Neuronal stem cell (in vitro differentiated cells): ENCODE measurements around the gene FANCM. TPM values are rescaled to one million over a fixed set of nuclear protein-coding genes. Genes with fewer than 3 reads are reported as not detected.
A peak's percentile ranks its signal among the peaks of the same experiment; 100 is the strongest.

ENCODE experiments used
- DNase-seq: peaks from one replicate; pipeline ENCODE4 v3.0.0-alpha.2; 2013; ENCODE audit warnings: low spot score
- H2AFZ ChIP-seq: one replicate; pipeline ENCODE4 v1.6.1; 2013; ENCODE audit warnings: mild to moderate bottlenecking, low read length, inconsistent platforms
- H2AK5ac ChIP-seq: 2 replicates; pipeline ENCODE4 v1.6.1; 2013; ENCODE audit warnings: low read depth, mild to moderate bottlenecking, inconsistent platforms, low read length, moderate library complexity, mixed read lengths
- H2BK120ac ChIP-seq: 2 replicates; pipeline ENCODE4 v1.6.1; 2013; ENCODE audit warnings: low read depth, mild to moderate bottlenecking, inconsistent platforms, low read length, moderate library complexity, mixed read lengths
- H2BK12ac ChIP-seq: one replicate; pipeline ENCODE4 v1.6.1; 2013; ENCODE audit warnings: low read length, inconsistent platforms
- H2BK15ac ChIP-seq: 2 replicates; pipeline ENCODE4 v1.6.1; 2013; ENCODE audit warnings: mild to moderate bottlenecking, low read length, inconsistent platforms, mixed read lengths
- H2BK5ac ChIP-seq: one replicate; pipeline ENCODE4 v1.6.1; 2013; ENCODE audit warnings: inconsistent platforms, mild to moderate bottlenecking, low read length, moderate library complexity
- H3K14ac ChIP-seq: one replicate; pipeline ENCODE4 v1.6.1; 2013; ENCODE audit warnings: low read length, inconsistent platforms
- H3K18ac ChIP-seq: 2 replicates; pipeline ENCODE4 v1.6.1; 2013; ENCODE audit warnings: low read length, inconsistent platforms
- H3K23ac ChIP-seq: 2 replicates; pipeline ENCODE4 v1.6.1; 2013; ENCODE audit warnings: low read depth, mild to moderate bottlenecking, mixed read lengths, low read length, inconsistent platforms; ENCODE audit not compliant: poor library complexity
- H3K27ac ChIP-seq: replicated peaks from 3 replicates; pipeline ENCODE4 v1.5.1; 2013; ENCODE audit warnings: low read length, inconsistent platforms
- H3K27me3 ChIP-seq, 3 experiments: 2 replicates each; pipeline ENCODE4 v1.6.1; 2013; ENCODE audit warnings: low read length in 3 of 3, mild to moderate bottlenecking in 2 of 3, inconsistent platforms in 1 of 3, low read depth in 1 of 3, mixed read lengths in 1 of 3, moderate library complexity in 1 of 3; ENCODE audit not compliant: control insufficient read depth in 3 of 3, insufficient read depth in 3 of 3
- H3K36me3 ChIP-seq, 2 donors: replicated peaks in 1 of 2; 2 replicates each; pipeline ENCODE4 v1.6.1; 2013; ENCODE audit warnings: low read length in 2 of 2; ENCODE audit not compliant: control insufficient read depth in 2 of 2, insufficient read depth in 2 of 2
- H3K4ac ChIP-seq: 2 replicates; pipeline ENCODE4 v1.6.1; 2013; ENCODE audit warnings: inconsistent platforms, mild to moderate bottlenecking, low read length, moderate library complexity
- H3K4me1 ChIP-seq, 2 donors: 1 replicate in 1 of 2; 2 replicates in 1 of 2; pipeline ENCODE4 v1.6.1; 2013; ENCODE audit warnings: low read length in 2 of 2, low read depth in 1 of 2; ENCODE audit not compliant: control insufficient read depth in 2 of 2, insufficient read depth in 1 of 2
- H3K4me2 ChIP-seq: one replicate; pipeline ENCODE4 v1.6.1; 2013; ENCODE audit warnings: mild to moderate bottlenecking, low read length, inconsistent platforms; ENCODE audit not compliant: insufficient read depth, poor library complexity, severe bottlenecking
- H3K4me3 ChIP-seq, 2 donors: 2 replicates each; pipeline ENCODE4 v1.5.1; 2013; ENCODE audit warnings: low read length in 2 of 2, mild to moderate bottlenecking in 2 of 2, inconsistent platforms in 1 of 2, moderate library complexity in 1 of 2
- H3K79me1 ChIP-seq: one replicate; pipeline ENCODE4 v1.6.1; 2013; ENCODE audit warnings: low read depth, mild to moderate bottlenecking, inconsistent platforms, low read length, moderate library complexity
- H3K9ac ChIP-seq: one replicate; pipeline ENCODE4 v1.6.1; 2013; ENCODE audit warnings: mild to moderate bottlenecking, low read depth, low read length, inconsistent platforms; ENCODE audit not compliant: poor library complexity
- H3K9me3 ChIP-seq, 2 donors: replicated peaks in 1 of 2; 2 replicates each; pipeline versions ENCODE3 to v1.6.1; 2013; ENCODE audit warnings: low read length in 2 of 2, mild to moderate bottlenecking in 2 of 2, inconsistent platforms in 1 of 2, low read depth in 1 of 2, mixed read lengths in 1 of 2, moderate library complexity in 1 of 2; ENCODE audit not compliant: control insufficient read depth in 2 of 2, insufficient read depth in 1 of 2
- H4K8ac ChIP-seq: one replicate; pipeline ENCODE4 v1.6.1; 2013; ENCODE audit warnings: low read depth, mild to moderate bottlenecking, inconsistent platforms, low read length, moderate library complexity
- H4K91ac ChIP-seq: one replicate; pipeline ENCODE4 v1.6.1; 2013; ENCODE audit warnings: low read length, low read depth, mild to moderate bottlenecking, inconsistent platforms; ENCODE audit not compliant: poor library complexity
- WGBS, 2 donors: extraction: QIAGEN DNeasy Blood & Tissue Kit; methylation state at CpG; one replicate each; pipeline ENCODE4 v1.1.7; 2013; ENCODE audit warnings: missing lambda C conversion rate in 2 of 2, mixed read lengths in 1 of 2; ENCODE audit not compliant: insufficient read length in 2 of 2, insufficient replicate concordance in 1 of 2; ENCODE audit errors: extremely low coverage in 2 of 2; 5-methylcytosine and 5-hydroxymethylcytosine counted together
- polyA plus RNA-seq, 2 experiments: library from polyadenylated mRNA; stranded (reverse); fragments of 200-250 nt; gene quantifications; one replicate each; pipeline ENCODE4 v1.2.3, GENCODE V29; 2013

The FANCM gene
- polyA plus RNA-seq (2013, experiment 1 of 2), result 5.8 TPM
- 5.7 TPM for polyA plus RNA-seq (2013, experiment 2 of 2)

GRCh38 chr14:45135659-45136395 is at the start of gene FANCM:
FANCM (plus strand) TSS chr14:45135930; CDS start chr14:45136032, 102 bp downstream.
- no peak within 1 kb of the TSS for H4K8ac ChIP-seq
- peak within 1 kb of the TSS; percentile 95 for H3K4me2 ChIP-seq
- H3K18ac ChIP-seq, result peak within 1 kb of the TSS; percentile 90
- H3K4ac ChIP-seq, result no peak within 1 kb of the TSS
- H3K4me3 ChIP-seq, result peak within 1 kb of the TSS; percentile 59 to 91
- peaks cover 0 to 4% of the 10 kb centered on the region in 2 donors for H3K4me1 ChIP-seq
- no peak within 1 kb of the TSS for H2BK120ac ChIP-seq
- DNase-seq, result peak; percentile 96
- no CpG with 5 or more reads among the region's 48 CpGs for WGBS, 2 donors
- H3K36me3 ChIP-seq, result peaks cover 0 to 21% of the 10 kb centered on the region in 2 donors
- no peak within 1 kb of the TSS for H2BK12ac ChIP-seq
- H2BK15ac ChIP-seq, result no peak within 1 kb of the TSS
- H3K23ac ChIP-seq, result peak within 1 kb of the TSS; percentile 67
- no peak within 1 kb of the TSS for H4K91ac ChIP-seq
- no peaks in the 10 kb centered on the region for H3K9me3 ChIP-seq
- peak within 1 kb of the TSS; percentile 91 for H2AFZ ChIP-seq
- H3K9ac ChIP-seq, result peak within 1 kb of the TSS; percentile 89
- H2AK5ac ChIP-seq, result no peak within 1 kb of the TSS
- H3K14ac ChIP-seq, result no peak within 1 kb of the TSS
- peak within 1 kb of the TSS; percentile 68 for H2BK5ac ChIP-seq
- no peaks in the 10 kb centered on the region for H3K27me3 ChIP-seq
- peaks cover 5% of the 10 kb centered on the region for H3K79me1 ChIP-seq
- peak within 1 kb of the TSS; percentile 86 for H3K27ac ChIP-seq

- Histone ChIP-seq H3K23ac (no peak overlapping the region), H3K27ac (no peak overlapping the region), H4K91ac (no peak overlapping the region), H3K4me3 (no peak overlapping the region), H2BK15ac (no peak overlapping the region), H3K18ac (no peak overlapping the region), H3K4me1 (peaks cover 0 to 4% of the 10 kb centered on the region in 2 donors), H3K27me3 (no peaks in the 10 kb centered on the region), H3K9me3 (peaks cover 0 to 3% of the 10 kb centered on the region in 2 donors), H2BK5ac (no peak overlapping the region), H3K9ac (no peak overlapping the region), H3K14ac (no peak overlapping the region), H2AFZ (no peak overlapping the region), H2BK120ac (no peak overlapping the region), H3K36me3 (peaks cover 0 to 50% of the 10 kb centered on the region in 2 donors), H3K79me1 (no peaks in the 10 kb centered on the region), H3K4me2 (no peak overlapping the region), H4K8ac (no peak overlapping the region), H2BK12ac (no peak overlapping the region), H3K4ac (no peak overlapping the region), H2AK5ac (no peak overlapping the region)
- no peak for DNase-seq
- no CpG with 5 or more reads among the region's 1 CpG for WGBS, 2 donors
These were observed 45.9 kb upstream of the FANCM start for GRCh38 chr14:45089813-45090212.

- Histone ChIP-seq H2BK5ac (no peak overlapping the region), H3K79me1 (no peaks in the 10 kb centered on the region), H3K27ac (no peak overlapping the region), H3K4me2 (no peak overlapping the region), H2BK120ac (no peak overlapping the region), H3K14ac (no peak overlapping the region), H2AFZ (no peak overlapping the region), H3K27me3 (no peaks in the 10 kb centered on the region), H3K4me1 (no peaks in the 10 kb centered on the region), H4K91ac (no peak overlapping the region), H3K9me3 (peaks cover 0 to 10% of the 10 kb centered on the region in 2 donors), H4K8ac (no peak overlapping the region), H2BK12ac (no peak overlapping the region), H3K23ac (no peak overlapping the region), H3K18ac (no peak overlapping the region), H2BK15ac (no peak overlapping the region), H3K4ac (no peak overlapping the region), H3K4me3 (no peak overlapping the region), H3K36me3 (peaks cover 7 to 68% of the 10 kb centered on the region in 2 donors), H3K9ac (no peak overlapping the region), H2AK5ac (no peak overlapping the region)
- DNase-seq, result no peak
- WGBS, 2 donors, result no CpG with 5 or more reads among the region's 2 CpGs
These were observed 44.0 kb upstream of the FANCM start for GRCh38 chr14:45091710-45092109.

GRCh38 chr14:45094275-45094674 is 41.5 kb upstream of the FANCM start:
- Histone ChIP-seq H2BK15ac (no peak overlapping the region), H2BK5ac (no peak overlapping the region), H4K91ac (no peak overlapping the region), H2BK12ac (no peak overlapping the region), H4K8ac (no peak overlapping the region), H3K9ac (no peak overlapping the region), H3K27ac (no peak overlapping the region), H3K4me3 (no peak overlapping the region), H3K18ac (no peak overlapping the region), H3K4me2 (no peak overlapping the region), H2AK5ac (no peak overlapping the region), H3K4ac (no peak overlapping the region), H3K9me3 (peaks cover 0 to 10% of the 10 kb centered on the region in 2 donors), H3K4me1 (no peaks in the 10 kb centered on the region), H3K14ac (no peak overlapping the region), H2BK120ac (no peak overlapping the region), H3K36me3 (peaks cover 7 to 79% of the 10 kb centered on the region in 2 donors), H3K79me1 (no peaks in the 10 kb centered on the region), H2AFZ (no peak overlapping the region), H3K27me3 (no peaks in the 10 kb centered on the region), H3K23ac (no peak overlapping the region)
- no peak for DNase-seq
- no CpG with 5 or more reads among the region's 2 CpGs for WGBS, 2 donors
